ENCODE results near the gene ITPRIP. TPM values are rescaled to one million over a fixed set of nuclear protein-coding genes. Genes with fewer than 3 reads are reported as not detected.

ITPRIP gene
- total RNA-seq, 1 experiment from 2014 or later: 22.5 TPM

DNA sequence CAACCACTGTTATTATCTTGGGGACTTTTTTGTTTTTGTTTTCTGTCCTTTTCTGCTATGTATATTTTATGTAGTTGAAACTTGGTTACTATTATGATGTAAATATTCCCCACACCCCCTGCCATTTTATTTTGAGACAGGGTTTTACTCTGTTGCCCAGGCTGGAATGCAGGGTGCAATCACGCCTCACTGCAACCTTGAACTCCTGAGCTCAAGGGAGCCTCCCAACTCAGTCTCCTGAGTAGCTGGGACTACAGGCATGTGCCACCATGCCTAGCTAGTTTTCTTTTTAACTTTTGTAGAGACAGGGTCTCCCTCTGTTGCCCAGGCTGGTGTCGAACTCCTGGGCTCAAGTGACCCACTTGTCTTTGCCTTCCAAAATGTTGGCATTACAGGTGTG is 51.3 kb downstream of the ITPRIP start:
- H2AK5ac ChIP-seq (ENCODE audit: insufficient read length, low read length): no peak overlapping the region
- TF ChIP-seq, protein P1, sequence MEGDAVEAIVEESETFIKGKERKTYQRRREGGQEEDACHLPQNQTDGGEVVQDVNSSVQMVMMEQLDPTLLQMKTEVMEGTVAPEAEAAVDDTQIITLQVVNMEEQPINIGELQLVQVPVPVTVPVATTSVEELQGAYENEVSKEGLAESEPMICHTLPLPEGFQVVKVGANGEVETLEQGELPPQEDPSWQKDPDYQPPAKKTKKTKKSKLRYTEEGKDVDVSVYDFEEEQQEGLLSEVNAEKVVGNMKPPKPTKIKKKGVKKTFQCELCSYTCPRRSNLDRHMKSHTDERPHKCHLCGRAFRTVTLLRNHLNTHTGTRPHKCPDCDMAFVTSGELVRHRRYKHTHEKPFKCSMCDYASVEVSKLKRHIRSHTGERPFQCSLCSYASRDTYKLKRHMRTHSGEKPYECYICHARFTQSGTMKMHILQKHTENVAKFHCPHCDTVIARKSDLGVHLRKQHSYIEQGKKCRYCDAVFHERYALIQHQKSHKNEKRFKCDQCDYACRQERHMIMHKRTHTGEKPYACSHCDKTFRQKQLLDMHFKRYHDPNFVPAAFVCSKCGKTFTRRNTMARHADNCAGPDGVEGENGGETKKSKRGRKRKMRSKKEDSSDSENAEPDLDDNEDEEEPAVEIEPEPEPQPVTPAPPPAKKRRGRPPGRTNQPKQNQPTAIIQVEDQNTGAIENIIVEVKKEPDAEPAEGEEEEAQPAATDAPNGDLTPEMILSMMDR (conservative IDR thresholded peaks at IDR 0.05): no peak
- H3K23me2 ChIP-seq (ENCODE audit: insufficient read length, low read depth, low read length, poor library complexity, severe bottlenecking): no peaks in the 10 kb centered on the region
- H3K79me1 ChIP-seq (ENCODE audit: insufficient read depth, low read depth, low read length, poor library complexity, severe bottlenecking): no peaks in the 10 kb centered on the region
- H4K20me1 ChIP-seq (ENCODE audit: control insufficient read depth, insufficient read depth, insufficient read length): no peaks in the 10 kb centered on the region
- H4K5ac ChIP-seq (ENCODE audit: insufficient read length, low read depth, low read length): no peak overlapping the region
- peaks cover 8% of the 10 kb centered on the region for H3K27me3 Mint-ChIP-seq (ENCODE audit: low read depth)
- H3K9ac ChIP-seq (ENCODE audit: extremely low read depth, insufficient read length, low read length): no peak overlapping the region
- H3K23ac ChIP-seq (ENCODE audit: insufficient read length, low read depth, low read length): no peak overlapping the region
- H3K27ac ChIP-seq (ENCODE audit: insufficient read length, low read depth, low read length): no peak overlapping the region
- no peaks in the 10 kb centered on the region for H3K27me3 ChIP-seq (ENCODE audit: insufficient read depth, low read length)
- no peak overlapping the region for H3T11ph ChIP-seq (ENCODE audit: low read length)
- no peak overlapping the region for H2BK15ac ChIP-seq (ENCODE audit: low read depth, low read length)
- H3K14ac ChIP-seq (ENCODE audit: insufficient read depth, low read length): no peak overlapping the region
- no peak overlapping the region for H2BK12ac ChIP-seq (ENCODE audit: insufficient read length, low read depth, low read length)
- no peak overlapping the region for H4K91ac ChIP-seq (ENCODE audit: insufficient read length, low read depth, low read length)
- no peaks in the 10 kb centered on the region; the same call in 1 of the 2 replicates for H3K4me1 ChIP-seq (ENCODE audit: insufficient read depth, low read length)
- no peak overlapping the region for H3K4me3 Mint-ChIP-seq
- H3K36me3 Mint-ChIP-seq (ENCODE audit: insufficient read depth in 1 of 3, low read depth in 3 of 3): 0 out of 7 replicates have a peak, but pooled peaks cover 0 to 2% (median 0%) of the 10 kb centered on the region in 3 experiments
- no peak overlapping the region for H2AFZ ChIP-seq (ENCODE audit: low read length)
- no peak overlapping the region for H3K18ac ChIP-seq (ENCODE audit: insufficient read length, low read depth, low read length)
- no peak for DNase-seq
- H3K9me3 ChIP-seq (ENCODE audit: control insufficient read depth, low read depth, low read length): no peaks in the 10 kb centered on the region
- no peak overlapping the region for H3K56ac ChIP-seq (ENCODE audit: insufficient read length, low read depth, low read length)
- H4K8ac ChIP-seq (replicated peaks; ENCODE audit: insufficient read length, low read depth, low read length): no peak overlapping the region
- no CpG with 5 or more reads among the region's 2 CpGs for WGBS (ENCODE audit: extremely low coverage, insufficient read length, low lambda C conversion rate)
- H2BK120ac ChIP-seq (ENCODE audit: low read depth, low read length, poor library complexity, severe bottlenecking): no peak overlapping the region
- no peaks in the 10 kb centered on the region for H3K79me2 ChIP-seq (ENCODE audit: insufficient read depth, low read length)
- H2BK20ac ChIP-seq (ENCODE audit: low read depth, low read length, poor library complexity, severe bottlenecking): no peak overlapping the region
- peaks cover 11 to 12% of the 10 kb centered on the region in 2 experiments for H3K4me1 Mint-ChIP-seq
- H2BK5ac ChIP-seq (ENCODE audit: insufficient read length, low read length): no peak overlapping the region
- H3K4me2 ChIP-seq (ENCODE audit: insufficient read depth, insufficient read length, low read length): no peak overlapping the region
- no peaks in the 10 kb centered on the region for H3K9me3 Mint-ChIP-seq
- H3K4ac ChIP-seq (ENCODE audit: low read depth, low read length): no peak overlapping the region
- H3K27ac Mint-ChIP-seq: no peak overlapping the region
